BLaER1 treated with 17β-estradiol and CSF1 and Interleukin-3, amounts not matched to agents 10 nM and 100 nM (cell line): Measurements from ENCODE around the gene TIMELESS.

ENCODE experiments used
- H3K27ac ChIP-seq, 11 experiments: shearing (Covaris generic); formaldehyde crosslinking; 2 replicates each; pipeline ENCODE4 v1.8.1; 2022
- H3K27me3 ChIP-seq, 11 experiments: shearing (Covaris generic); formaldehyde crosslinking; 2 replicates each; pipeline ENCODE4 v1.8.1; 2022
- H3K36me3 ChIP-seq, 11 experiments: shearing (Covaris generic); formaldehyde crosslinking; 2 replicates each; pipeline ENCODE4 v1.8.1; 2022
- H3K4me1 ChIP-seq, 10 experiments: shearing (Covaris generic); formaldehyde crosslinking; 2 replicates each; pipeline ENCODE4 v1.8.1; 2022
- H3K4me2 ChIP-seq, 11 experiments: shearing (Covaris generic); formaldehyde crosslinking; 2 replicates each; pipeline ENCODE4 v1.8.1; 2022
- H3K4me3 ChIP-seq, 10 experiments: shearing (Covaris generic); formaldehyde crosslinking; 2 replicates each; pipeline ENCODE4 v1.8.1; 2022
- H3K9ac ChIP-seq, 11 experiments: shearing (Covaris generic); formaldehyde crosslinking; 2 replicates each; pipeline ENCODE4 v1.8.1; 2022
- H3K9me3 ChIP-seq, 11 experiments: shearing (Covaris generic); formaldehyde crosslinking; replicated peaks in 1 of 11; 2 replicates each; pipeline ENCODE4 v1.8.1; 2022
- H4K20me1 ChIP-seq, 11 experiments: shearing (Covaris generic); formaldehyde crosslinking; 2 replicates each; pipeline ENCODE4 v1.8.1; 2022
- Cebpa-rat ChIP-seq, 11 experiments: shearing (Covaris generic); IDR thresholded peaks; 2 replicates each; pipeline ENCODE4 v1.8.1; 2022

The TIMELESS gene

DNA sequence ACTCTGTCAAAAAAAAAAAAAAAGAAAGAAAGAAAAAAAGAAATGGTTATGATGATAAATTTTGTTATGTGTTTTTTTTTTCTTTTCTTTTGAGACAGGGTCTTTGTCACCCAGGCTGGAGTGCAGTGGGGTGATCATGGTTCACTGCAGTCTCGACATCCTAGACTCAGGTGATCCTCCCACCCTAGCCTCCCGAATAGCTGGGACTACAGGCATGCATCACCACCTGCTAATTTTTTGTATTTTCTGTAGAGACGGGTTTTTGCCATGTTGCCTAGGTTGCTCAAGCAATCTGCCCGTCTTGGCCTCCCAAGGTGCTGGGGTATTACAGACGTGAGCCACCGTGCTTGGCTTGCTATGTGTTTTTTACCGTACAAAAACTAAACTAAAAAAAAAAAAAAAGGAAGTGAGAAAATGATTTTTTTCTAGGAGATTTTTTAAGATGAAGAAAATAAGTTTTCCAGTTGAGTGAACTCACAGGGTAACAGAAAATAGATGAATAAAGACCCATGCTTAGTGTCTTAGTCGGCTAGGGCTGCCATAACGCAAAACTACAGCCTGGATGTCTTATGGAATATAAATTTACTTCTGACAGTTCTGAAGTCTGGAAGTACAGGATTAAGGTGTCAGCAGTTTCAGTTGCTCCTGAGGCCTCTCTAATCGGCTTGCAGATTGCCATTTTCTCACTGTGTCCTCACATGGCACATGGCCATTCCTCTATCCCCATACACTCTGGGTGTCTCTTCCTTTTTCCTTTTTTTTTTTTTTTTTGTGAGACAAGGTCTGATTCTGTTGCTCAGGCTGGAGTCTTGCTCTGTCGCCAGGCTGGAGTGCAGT lies 73.4 kb downstream of the TIMELESS start:
- peak overlapping the region in 8 of 11 experiments; percentile 10 to 61 (median 28); a peak in 9 of 22 replicates for H3K9ac ChIP-seq
- no peaks in the 10 kb centered on the region for H3K27me3 ChIP-seq
- H3K4me3 ChIP-seq = peak overlapping the region in 2 of 10 experiments; percentile 16 to 26; a peak in 2 of 20 replicates
- no peaks in the 10 kb centered on the region for H3K36me3 ChIP-seq
- H3K4me1 ChIP-seq = peaks cover 27 to 42% (median 34%) of the 10 kb centered on the region in 10 experiments
- H4K20me1 ChIP-seq = no peaks in the 10 kb centered on the region
- peak overlapping the region; percentile 57 to 95 (median 72) for H3K4me2 ChIP-seq
- TF ChIP-seq Cebpa-rat (IDR thresholded peaks at IDR 0.05) = no peak
- H3K27ac ChIP-seq = peak overlapping the region in 10 of 11 experiments; percentile 15 to 73 (median 54); a peak in 18 of 22 replicates
- peaks cover 14 to 23% (median 19%) of the 10 kb centered on the region in 11 experiments; a peak in 20 of 22 replicates for H3K9me3 ChIP-seq

- Histone ChIP-seq H3K4me2 (peak overlapping the region; percentile 57 to 95 (median 72)), H3K9me3 (peaks cover 14 to 23% (median 19%) of the 10 kb centered on the region in 11 experiments; a peak in 20 of 22 replicates), H3K27ac (peak overlapping the region in 9 of 11 experiments; percentile 12 to 73 (median 50); a peak in 13 of 22 replicates), H3K4me3 (no peak overlapping the region), H3K9ac (peak overlapping the region in 1 of 11 experiments; percentile 15; a peak in 3 of 22 replicates), H4K20me1 (no peaks in the 10 kb centered on the region), H3K4me1 (peaks cover 27 to 42% (median 34%) of the 10 kb centered on the region in 10 experiments), H3K36me3 (no peaks in the 10 kb centered on the region), H3K27me3 (no peaks in the 10 kb centered on the region)
- no peak for TF ChIP-seq Cebpa-rat (IDR thresholded peaks at IDR 0.05)
These were observed 74.3 kb downstream of the TIMELESS start for GRCh38 chr12:56374726-56375597.

DNA sequence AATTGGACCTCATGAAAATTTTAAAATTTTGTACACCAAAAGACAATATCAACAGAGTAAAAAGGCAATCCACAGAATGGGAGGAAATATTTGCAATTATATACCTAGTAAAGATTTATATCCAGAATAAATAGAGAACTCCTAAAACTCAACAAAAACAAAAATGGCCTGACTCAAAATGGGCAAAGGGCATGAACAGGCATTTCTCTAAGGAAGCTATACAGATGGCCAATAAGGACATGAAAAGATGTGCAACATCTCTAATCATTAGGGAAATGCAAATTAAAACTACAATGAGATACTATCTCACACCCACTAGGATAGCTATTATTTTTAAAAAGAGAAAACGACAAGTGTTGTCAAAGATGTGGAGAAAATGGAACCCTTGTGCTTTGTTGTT lies 75.7 kb downstream of the TIMELESS start:
- Histone ChIP-seq H3K4me1 (peaks cover 27 to 42% (median 34%) of the 10 kb centered on the region in 10 experiments), H4K20me1 (no peaks in the 10 kb centered on the region), H3K4me3 (no peak overlapping the region), H3K27me3 (no peaks in the 10 kb centered on the region), H3K9me3 (peaks cover 13 to 23% (median 19%) of the 10 kb centered on the region in 11 experiments; a peak in 20 of 22 replicates), H3K36me3 (no peaks in the 10 kb centered on the region), H3K27ac (no peak overlapping the region), H3K9ac (no peak overlapping the region), H3K4me2 (no peak overlapping the region)
- no peak for TF ChIP-seq Cebpa-rat (IDR thresholded peaks at IDR 0.05)

GRCh38 chr12:56366948-56367347 lies 82.3 kb downstream of the TIMELESS start:
- peaks cover 0 to 21% (median 8%) of the 10 kb centered on the region in 10 experiments; a peak in 12 of 20 replicates for H3K4me1 ChIP-seq
- no peak for TF ChIP-seq Cebpa-rat (IDR thresholded peaks at IDR 0.05)
- H3K4me2 ChIP-seq = peak overlapping the region in 7 of 11 experiments; percentile 4 to 59 (median 24); a peak in 10 of 22 replicates
- no peaks in the 10 kb centered on the region for H3K27me3 ChIP-seq
- H3K27ac ChIP-seq = no peak overlapping the region
- H3K9ac ChIP-seq = 0 out of 22 replicates have a peak overlapping the region, but pooled peaks of 1 of the 11 experiments have one; percentile 29
- H3K36me3 ChIP-seq = no peaks in the 10 kb centered on the region
- H3K9me3 ChIP-seq = peaks cover 0 to 3% (median 0%) of the 10 kb centered on the region in 11 experiments; a peak in 6 of 22 replicates
- no peak overlapping the region for H3K4me3 ChIP-seq
- no peaks in the 10 kb centered on the region for H4K20me1 ChIP-seq
